ENCODE measurements around the gene FCGR3A. TPM values are rescaled to one million over a fixed set of nuclear protein-coding genes. Genes with fewer than 3 reads are reported as not detected.

The FCGR3A gene
- total RNA-seq (2022; extraction: Qiagen RNA extraction; ENCODE audit: low read depth), result not detected in 5 replicates

DNA sequence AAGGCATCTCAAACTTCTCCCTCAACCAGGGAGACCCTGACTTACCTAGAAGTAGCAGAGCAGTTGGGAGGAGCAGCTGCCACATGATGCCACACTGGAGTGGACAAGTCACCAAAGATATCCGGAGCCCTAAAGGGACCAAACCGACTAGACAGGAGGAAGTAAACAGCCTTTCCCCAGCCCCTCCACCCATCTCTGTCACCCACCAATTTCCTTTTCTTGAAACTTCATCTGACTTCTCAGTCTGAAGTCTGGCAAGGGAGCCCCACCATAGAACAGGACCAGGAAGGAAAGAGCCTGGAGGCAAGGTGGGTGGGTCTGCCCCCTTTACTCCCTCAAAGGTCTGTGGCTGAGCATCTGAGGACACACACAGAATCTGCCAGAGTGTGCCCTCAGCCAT, at the start of gene FCGR3A:
TSS of gene FCGR3A (minus strand) at position 167 of the 400 bp plus-strand sequence. CDS start at position 85, 82 bp downstream.

DNA sequence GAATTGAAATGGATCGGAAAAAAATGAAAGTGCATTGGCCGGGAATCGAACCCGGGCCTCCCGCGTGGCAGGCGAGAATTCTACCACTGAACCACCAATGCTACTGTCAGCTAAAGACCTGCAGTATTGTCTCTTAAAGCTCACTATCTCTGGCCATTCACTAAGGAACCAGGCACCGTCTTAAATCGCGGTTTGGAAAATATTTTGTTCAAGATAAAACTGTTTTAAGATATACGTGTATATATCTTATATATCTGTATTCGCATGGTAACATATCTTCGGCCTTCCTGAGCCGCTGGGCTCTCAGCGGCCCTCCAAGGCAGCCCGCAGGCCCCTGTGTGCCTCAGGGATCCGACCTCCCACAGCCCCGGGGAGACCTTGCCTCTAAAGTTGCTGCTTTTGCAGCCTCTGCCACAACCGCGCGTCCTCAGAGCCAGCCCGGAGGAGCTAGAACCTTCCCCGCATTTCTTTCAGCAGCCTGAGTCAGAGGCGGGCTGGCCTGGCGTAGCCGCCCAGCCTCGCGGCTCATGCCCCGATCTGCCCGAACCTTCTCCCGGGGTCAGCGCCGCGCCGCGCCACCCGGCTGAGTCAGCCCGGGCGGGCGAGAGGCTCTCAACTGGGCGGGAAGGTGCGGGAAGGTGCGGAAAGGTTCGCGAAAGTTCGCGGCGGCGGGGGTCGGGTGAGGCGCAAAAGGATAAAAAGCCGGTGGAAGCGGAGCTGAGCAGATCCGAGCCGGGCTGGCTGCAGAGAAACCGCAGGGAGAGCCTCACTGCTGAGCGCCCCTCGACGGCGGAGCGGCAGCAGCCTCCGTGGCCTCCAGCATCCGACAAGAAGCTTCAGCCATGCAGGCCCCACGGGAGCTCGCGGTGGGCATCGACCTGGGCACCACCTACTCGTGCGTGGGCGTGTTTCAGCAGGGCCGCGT, 25.5 kb downstream of the FCGR3A start, which contains the start of gene HSPA6:
TSS of gene HSPA6 (plus strand) at position 724 of the 925 bp plus-strand sequence. CDS start at position 843, 119 bp downstream.

Other genes with a start within 250 kb of the FCGR3A start
- gene MPZ, start 239.8 kb downstream of the FCGR3A start, total RNA-seq (2022; extraction: Qiagen RNA extraction; ENCODE audit: low read depth), result 0.21 to 0.57 TPM (median 0.45 TPM) in 4 of 5 replicates, not detected in the other
- gene SDHC, start 235.4 kb downstream of the FCGR3A start, total RNA-seq (2022; extraction: Qiagen RNA extraction; ENCODE audit: low read depth), result 236 to 252 TPM (median 244 TPM) in 5 replicates
- 0.33 to 0.60 TPM (median 0.49 TPM) in 3 of 5 replicates, not detected in the others for gene CFAP126, start 181.9 kb downstream of the FCGR3A start, total RNA-seq (2022; extraction: Qiagen RNA extraction; ENCODE audit: low read depth)
- gene FCGR2A, start 44.4 kb downstream of the FCGR3A start, total RNA-seq (2022; extraction: Qiagen RNA extraction; ENCODE audit: low read depth), result not detected in 5 replicates
- gene HSPA6, start 25.3 kb downstream of the FCGR3A start, total RNA-seq (2022; extraction: Qiagen RNA extraction; ENCODE audit: low read depth), result 1.1 to 10.4 TPM (median 2.8 TPM) in 5 replicates
- not detected in 5 replicates for gene FCGR3B, start 81.4 kb upstream of the FCGR3A start, total RNA-seq (2022; extraction: Qiagen RNA extraction; ENCODE audit: low read depth)
- not detected in 5 replicates for gene FCGR2B, start 113.3 kb upstream of the FCGR3A start, total RNA-seq (2022; extraction: Qiagen RNA extraction; ENCODE audit: low read depth)
- not detected in 5 replicates for gene FCRLA, start 157.4 kb upstream of the FCGR3A start, total RNA-seq (2022; extraction: Qiagen RNA extraction; ENCODE audit: low read depth)
- gene FCRLB, start 171.7 kb upstream of the FCGR3A start, total RNA-seq (2022; extraction: Qiagen RNA extraction; ENCODE audit: low read depth), result 1.1 to 2.0 TPM (median 1.8 TPM) in 5 replicates
- gene DUSP12, start 200.0 kb upstream of the FCGR3A start, total RNA-seq (2022; extraction: Qiagen RNA extraction; ENCODE audit: low read depth), result 42.9 to 57.7 TPM (median 45.6 TPM) in 5 replicates
- gene ATF6, start 216.5 kb upstream of the FCGR3A start, total RNA-seq (2022; extraction: Qiagen RNA extraction; ENCODE audit: low read depth), result 11.1 to 17.5 TPM (median 13.1 TPM) in 5 replicates